DMS153 treated with DMSO at 0.1 percent for 48 hours (cell line): ENCODE data around the gene PLEKHA4.

Experiments used
- DNase-seq: peaks from one replicate; lab custom pipeline; 2025; ENCODE audit not compliant: unreplicated experiment; lab: John Stamatoyannopoulos, UW

The PLEKHA4 gene

DNA sequence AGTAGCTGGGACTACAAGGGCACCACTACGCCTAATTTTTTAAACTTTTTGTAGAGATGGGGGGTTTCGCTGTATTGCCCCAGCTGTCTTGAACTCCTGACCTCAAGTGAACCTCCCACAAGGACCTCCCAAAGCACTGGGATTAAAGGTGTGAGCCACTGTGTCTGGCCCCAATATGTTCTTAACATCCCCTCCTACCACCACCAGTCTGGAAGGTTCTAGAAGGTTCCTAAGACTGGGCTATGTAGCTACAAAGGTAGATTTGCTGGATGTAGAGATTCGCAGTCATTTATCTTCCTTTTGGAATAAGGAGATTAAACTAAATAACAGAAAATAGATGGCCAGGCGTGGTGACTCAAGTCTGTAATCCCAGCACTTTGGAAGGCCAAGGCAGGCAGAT is 37.5 kb downstream of the PLEKHA4 start:
- DNase-seq = no peak

DNA sequence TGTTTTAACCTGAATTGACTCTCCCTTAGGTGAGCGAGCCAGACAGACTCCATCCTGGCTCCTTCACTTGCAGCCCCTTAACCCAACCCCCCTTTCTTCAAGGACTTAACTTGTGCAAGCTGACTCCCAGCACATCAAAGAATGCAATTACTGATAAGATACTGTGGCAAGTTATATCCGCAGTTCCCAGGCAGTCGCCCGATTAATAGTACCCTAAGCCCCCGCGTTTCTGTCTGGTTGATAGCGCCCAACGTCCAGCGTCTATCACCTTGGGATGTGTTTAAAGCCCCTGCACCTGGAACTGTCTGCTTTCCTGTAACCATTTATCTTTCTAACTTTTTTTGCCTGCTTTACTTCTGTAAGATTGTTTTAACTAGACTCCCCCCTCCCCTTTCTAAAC is 38.3 kb downstream of the PLEKHA4 start:
- no peak for DNase-seq

DNA sequence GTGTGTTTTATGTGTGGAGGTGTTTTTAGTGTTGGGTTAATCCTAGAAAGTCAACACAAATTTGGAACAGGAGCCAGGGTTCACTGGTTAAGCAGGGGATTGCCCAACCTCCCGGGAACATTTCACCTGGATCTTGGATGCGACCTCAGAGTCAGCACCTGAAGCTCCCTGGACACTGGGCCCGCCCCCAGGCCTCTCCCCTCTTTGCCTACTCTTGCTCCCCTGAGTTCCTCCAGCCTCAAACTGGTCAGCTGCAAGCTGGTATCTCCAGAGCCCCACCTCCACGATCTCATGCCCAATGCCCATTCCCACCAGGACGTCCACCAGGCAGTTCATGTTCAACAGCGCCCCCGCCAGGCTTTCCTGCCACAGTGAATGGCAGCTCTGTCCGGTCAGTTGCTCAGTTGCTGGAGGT is 41.8 kb downstream of the PLEKHA4 start:
- no peak for DNase-seq

DNA sequence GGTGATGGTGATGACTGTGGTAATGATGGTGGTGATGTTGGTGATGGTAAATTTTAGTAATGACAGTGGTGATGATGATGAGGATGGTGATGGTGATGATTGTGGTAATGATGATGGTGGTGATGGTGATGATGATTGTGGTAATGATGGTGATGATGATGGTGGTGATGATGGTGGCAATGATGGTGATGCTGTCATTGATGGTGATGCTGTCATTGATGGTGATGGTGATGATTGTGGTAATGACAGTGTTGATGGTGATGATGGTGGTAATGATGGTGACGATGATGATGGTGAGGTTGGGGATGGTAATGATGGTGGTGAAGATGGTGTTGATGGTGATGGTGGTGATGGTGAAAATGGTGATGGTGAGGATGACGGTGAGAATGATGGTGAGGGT is 45.9 kb downstream of the PLEKHA4 start:
- DNase-seq = no peak

DNA sequence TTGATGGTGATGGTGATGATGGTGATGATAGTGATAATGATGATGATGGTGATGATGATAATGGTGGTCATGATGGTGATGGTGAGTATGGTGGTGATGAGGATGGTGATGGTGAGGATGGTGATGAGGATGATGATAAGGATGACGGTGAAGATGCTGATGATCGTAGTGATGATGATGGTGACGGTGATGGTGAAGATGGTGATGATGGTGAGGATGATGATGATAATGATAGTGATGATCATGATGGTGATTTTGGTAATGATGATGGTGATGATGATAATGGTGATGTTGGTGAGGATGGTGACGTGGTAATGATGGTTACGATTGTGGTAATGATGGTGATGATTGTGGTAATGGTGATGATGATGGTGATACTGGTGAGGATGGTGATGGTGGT is 46.8 kb downstream of the PLEKHA4 start:
- DNase-seq = no peak

DNA sequence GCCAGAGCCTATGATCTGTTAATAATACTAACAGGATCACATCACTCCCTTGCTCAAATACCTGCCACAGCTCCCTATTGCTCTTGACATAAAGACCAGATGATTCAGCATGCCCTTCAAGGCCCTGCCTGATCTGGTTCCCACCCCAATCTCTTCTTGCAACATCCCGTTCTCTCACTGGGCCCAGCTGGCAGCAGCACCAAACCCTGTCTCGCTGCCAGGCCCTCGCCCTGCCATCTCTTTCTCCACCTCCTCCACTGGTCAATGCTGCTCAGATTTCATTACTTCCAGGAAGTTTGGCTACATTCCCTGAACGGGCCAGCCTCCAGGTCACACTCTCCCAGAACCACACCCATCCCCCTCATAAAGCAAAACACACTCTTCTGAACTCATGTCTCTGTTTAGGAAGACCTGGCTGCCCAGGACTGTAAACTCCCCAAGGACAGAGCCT is 49.0 kb downstream of the PLEKHA4 start:
- DNase-seq = peak; percentile 35

DNA sequence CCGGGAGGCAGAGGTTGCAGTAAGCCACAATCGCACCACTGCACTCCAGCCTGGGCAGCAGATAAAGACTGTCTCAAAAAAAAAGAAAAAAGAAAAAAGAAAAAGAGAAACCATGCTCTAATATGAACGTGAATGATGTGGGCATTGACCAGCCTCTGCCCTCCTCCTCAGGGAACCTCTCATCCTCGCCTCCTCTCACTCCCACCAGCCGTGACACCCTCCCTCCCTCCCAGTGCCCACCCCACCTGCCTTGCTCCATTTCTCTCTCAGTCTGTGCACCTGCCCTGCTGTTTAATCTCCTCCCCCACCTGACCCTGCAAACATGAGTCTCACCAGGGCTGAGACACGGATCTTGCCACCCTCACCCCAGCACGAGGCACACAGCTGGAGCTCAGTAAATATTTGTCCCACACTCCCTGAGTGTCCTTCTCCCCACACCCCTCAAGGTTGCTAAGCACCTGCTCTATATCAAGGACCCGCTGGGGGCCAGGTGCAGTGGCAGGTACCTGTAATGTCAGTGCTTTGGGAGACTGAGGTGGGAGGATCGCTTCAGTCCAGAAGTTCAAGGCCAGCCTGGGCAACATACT is 50.1 kb downstream of the PLEKHA4 start:
- peak; percentile 53 for DNase-seq

DNA sequence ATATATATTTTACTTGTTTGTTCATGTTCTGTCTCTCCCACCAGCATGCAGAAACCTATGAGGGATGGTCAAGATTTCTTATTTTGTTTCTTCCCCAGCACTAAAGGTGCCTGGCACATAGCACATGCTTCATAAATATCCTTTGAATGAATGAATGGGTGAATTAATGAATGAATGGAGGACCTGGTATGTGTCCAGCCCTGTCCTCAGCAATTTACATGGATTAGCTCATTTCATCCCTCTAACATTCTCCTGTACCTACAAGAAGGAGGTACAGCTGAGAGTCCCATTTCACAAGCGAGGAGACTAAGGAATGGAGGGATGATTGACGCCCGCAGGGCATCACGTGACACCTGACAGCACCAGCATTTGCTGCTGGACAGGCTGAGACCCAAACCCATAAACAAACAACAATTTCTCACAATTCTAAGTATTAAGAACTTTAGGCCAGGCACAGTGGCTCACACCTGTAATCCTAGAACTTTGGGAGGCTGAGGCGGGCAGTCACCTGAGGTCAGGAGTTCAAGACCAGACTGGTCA is 50.8 kb downstream of the PLEKHA4 start:
- no peak for DNase-seq

DNA sequence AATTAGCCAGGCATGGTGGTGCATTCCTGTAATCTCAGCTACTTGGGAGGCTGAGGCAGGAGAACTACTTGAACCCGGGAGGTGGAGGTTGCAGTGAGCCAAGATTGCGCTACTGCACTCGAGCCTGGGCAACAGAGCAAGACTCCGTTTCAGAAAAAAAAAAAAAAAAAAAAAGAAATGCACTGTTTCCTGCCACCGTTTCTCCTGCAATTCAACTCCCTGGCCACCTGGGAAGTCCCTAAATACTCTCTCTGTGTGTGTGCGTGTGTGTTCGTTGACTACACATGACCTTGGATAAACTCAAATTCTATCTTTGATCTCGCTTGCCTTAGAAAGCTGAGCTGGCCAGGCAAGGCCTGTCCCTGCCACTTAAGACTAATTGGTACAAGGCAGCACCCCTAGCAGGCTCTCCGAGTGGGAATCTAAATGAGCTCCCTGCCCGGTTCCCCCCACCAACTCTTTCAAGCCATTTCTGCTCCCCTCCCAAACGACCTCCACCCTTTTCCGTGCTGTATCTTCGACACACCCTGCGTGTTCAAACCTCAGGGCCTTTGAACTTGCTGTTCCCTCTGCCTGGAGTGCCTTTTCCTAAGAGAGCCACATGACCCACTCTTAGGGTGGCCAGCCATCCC is 52.4 kb downstream of the PLEKHA4 start:
- peak; percentile 5 for DNase-seq

DNA sequence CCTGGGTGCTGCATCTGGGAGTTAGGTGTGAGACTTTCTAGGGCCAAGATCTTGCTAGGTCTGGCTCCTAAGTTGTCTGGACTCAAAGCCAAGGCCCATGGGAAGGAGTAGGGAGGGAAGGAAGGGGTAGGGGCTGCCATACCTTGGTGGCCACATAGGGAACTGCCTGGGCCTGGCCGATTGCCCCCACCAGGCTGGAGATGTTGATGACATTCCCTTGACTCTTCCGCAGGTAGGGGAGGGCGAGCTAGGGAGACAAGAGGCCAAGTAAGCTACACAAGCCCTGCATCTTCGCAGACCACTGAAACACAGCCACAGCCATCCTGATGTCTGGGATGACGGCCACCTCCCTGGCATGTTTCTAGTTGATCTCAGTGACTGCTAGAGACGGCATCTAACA is 53.5 kb downstream of the PLEKHA4 start:
- no peak for DNase-seq

DNA sequence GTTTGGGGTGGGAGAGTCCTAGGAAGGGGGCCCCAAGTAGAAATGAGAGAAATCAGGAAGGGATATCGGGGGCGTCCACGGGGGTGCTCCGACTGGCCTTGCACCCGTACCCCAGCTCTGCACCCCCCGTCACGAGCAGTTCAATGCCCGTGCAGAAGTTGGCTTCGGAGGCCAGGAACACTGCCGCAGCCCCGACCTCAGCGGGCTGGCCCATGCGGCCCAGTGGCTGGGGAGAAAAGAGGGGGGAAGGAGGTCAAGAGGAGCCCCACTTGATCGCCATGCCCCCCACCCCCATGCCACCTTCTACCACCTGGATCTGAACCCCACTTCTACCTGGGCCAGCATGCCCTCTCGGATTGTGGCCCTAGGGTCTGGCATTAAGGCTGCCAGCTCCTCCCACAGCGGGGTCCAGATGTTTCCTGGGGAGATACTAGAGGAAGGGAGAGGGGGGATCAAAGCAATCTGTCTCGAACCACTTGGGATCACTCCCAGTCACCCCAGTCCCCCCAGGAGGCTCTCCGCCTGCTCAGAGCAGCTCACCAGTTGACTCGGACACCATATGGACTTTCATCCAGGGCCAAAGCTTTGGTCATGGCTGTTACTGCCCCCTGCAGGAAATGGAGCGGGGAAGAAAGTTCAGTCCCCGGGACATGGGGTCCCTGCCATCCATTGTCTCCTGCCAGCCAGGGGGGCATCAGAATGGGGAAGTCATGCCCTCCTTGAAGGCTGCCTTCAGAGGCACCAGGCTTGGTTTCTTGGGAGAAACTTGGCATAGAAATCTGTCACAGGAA is 55.1 kb downstream of the PLEKHA4 start:
- DNase-seq = no peak

DNA sequence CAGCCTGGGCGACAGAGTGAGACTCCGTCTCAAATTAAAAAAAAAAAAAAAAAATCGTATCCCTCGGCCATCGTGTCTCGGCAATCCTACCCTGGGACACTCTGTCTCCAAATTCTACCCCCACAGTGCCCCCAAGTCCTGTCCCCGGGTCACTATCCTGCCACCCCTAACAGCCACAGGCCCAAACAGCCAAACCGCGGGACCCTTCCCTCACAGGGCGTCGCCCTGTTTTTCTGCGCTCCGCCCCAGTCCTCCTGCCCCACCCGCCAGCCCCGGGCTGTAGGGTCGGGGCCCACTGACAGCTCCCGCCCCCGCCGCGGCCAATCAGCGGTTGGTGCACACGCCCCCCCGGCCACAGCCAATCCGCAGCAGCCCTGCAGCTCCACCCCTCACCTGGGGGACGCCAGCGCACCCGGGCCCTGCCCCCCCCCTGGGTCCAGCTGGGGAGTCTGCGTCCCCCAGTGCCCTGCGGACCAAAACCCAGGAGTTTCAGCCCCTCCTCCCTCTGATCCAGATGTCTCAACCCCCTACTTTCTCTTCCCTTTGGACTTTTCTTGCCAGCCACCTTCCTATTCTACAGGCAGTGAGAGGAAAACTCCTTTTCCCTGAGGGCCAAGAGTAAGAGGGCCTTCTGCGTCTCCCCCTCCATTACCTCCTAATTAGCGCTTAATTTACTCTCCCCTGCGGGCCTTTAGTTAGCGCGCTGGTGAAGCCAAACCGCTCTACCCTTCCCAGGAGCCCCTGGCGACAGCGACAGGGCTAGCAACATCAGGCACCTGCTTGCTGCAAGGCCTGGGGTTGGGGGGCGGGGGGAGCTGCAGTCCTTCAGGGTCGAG is 56.1 kb downstream of the PLEKHA4 start:
- peak; percentile 54 for DNase-seq

DNA sequence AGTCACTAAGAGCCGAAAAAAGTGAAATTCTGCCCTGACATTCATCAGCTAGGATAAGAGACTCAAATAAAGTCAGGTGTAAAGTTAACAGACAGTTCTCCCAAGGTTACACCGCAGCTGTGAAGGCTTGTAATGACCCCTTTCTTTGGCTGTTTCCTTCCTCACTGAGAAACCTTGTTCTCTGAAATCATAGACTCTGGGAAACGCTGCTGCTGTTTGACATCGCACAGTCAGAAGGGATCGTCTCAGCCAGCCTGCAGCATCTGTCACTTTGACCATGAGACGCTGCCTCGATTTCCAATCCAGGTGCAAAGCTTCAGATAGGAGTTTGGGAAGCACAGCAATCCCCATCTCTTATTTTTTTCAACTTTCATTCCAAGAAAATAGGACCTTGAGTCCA is 58.3 kb downstream of the PLEKHA4 start:
- DNase-seq = no peak

DNA sequence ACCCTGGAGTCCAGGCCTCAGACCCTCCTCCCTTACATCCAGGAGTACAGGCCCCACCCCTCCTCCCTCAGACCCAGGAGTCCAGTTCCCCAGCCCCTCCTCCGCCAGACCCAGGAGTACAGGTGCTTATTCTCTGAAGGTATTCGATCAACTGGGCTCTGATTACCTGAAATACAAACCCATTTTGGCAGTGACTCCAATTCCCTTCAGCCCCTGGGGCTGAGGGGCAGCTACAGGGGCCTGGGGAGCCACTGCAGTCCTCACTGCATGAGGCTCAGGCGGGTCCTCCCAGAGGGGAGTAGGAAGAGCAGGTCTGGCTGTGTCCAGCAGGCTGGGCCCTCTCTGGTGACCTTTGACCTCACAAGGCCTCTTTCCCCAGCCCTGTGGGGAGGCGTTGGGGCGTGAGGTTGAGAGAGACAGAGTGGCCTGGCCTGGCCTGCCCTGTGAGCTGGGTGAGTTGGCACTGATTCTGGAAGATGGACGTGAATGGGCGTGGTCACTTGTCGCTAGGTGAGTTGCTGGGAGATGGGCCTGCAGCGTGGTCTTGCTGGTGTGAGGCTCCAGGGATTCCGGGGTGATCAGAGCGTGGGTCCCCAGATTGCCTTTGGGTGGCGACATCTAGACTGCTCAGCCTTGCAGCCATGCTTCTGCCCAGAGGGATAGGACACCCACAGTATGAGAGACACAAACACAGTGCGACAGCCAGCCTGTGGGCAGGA is 60.7 kb downstream of the PLEKHA4 start:
- DNase-seq = no peak

DNA sequence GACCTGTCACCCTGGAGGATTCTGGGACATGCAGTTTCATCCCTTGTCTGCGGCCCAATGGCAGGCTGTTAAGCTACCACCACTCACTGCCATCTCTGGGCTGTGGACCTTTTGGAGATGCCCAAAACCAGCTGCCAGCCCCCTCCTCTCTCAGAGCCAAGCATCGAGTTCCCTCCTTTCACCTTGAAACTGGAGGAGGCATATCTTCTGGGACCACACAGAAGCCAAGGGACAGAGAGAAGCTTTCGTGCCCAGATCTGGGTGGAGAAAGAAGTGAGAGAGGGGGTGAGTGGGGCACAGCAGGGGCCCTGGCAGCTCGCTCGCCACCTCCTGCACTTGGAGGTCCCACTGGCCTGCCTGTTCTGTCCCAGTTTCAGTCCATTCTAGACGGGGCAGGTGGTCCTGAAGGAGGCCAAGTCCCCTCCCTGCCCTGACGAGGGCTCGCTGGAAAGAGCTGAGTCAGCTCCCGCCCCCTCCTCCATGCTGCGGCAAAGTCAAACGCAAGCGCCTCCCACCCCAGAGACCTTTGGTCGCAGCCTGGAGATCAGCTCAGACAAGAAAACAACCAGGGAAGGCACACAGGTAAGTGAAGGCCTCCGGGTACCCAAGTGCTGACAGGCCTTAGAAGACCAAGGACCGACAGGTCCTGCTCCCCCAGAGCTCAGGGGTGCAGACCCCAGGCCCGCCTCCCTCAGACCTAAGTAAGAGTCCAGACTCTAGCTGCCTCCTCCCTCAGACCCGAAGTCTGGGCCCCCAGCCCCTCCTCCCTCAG is 61.4 kb downstream of the PLEKHA4 start:
- peak; percentile 8 for DNase-seq

DNA sequence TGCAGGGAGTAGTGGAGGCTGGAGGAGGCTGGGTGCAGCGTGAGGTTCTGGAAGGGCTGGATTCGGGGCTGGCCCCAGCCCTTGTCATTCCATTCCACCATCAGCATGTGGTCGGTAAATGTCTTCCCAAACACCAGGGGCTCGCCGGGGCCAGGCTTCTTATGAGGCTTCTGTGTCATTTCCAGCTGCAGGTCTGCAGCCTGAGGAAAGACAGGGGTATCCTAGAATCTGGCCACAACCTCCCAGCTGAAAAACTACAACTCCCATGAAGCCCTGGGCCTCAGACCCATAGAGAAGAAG is 61.9 kb downstream of the PLEKHA4 start:
- DNase-seq = no peak

DNA sequence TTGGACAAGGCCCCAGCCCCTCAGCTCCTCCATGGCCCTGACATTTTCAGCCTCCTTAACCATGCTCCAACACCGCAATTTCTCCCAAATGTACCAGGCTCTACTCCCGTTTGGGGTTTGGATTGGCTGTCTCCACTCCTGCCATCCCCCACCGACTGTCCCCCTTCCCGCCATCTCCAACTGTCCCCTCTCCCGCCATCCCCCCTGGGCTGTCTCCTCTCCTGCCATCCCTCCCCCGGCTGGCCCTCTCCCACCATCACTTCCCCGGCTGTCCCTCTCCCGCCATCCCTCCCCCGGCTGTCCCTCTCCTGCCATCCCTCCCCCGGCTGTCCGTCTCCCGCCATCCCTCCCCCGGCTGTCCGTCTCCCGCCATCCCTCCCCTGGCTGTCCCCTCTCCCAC is 63.0 kb downstream of the PLEKHA4 start:
- no peak for DNase-seq

DNA sequence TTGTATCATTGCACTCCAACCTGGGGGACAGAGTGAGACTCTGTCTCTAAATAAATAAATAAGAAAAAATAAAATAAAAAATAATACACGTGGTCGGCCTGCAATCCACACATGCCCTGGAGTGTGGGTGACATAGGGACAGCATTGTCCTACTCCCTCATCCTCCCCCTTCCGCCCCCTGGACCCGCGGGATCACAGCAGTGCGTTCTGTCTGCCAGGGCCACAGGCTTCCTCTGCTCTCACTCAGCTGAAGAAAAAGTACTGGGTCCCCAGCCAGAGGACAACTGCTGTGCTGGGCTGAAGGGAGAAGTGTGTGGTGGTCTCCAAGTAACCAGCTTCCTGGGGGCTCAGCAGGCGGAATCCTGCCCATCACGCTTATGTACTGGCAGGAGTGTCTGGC is 63.9 kb downstream of the PLEKHA4 start:
- DNase-seq = no peak

DNA sequence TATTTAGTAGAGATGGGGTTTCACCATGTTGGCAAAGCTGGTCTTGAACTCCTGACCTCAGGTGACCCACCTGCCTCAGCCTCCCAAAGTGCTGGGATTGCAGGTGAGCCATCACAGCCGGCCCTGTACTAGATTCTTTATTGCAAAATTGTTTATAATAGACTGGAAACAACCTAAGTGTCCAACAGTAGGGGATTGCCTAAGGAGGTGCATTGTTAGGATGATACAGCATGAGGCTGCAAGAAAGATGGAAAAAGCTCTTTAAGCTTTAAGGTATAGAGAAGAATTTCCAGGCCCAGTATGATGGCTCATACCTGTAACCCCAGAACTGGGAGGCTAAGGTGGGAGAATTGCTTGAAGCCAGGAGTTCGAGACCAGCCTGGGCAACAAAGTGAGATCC is 65.8 kb downstream of the PLEKHA4 start:
- no peak for DNase-seq
